Activated CD8-positive, alpha-beta memory T cell treated with anti-CD3 and anti-CD28 coated beads, Interleukin-2, amount 50 U/mL, for 1 hour (primary cell): ENCODE measurements around the gene RHCE.
"Not testable (repeated sequence)": the region's sequence is repeated elsewhere in the genome, so short reads cannot be mapped to it uniquely, and the experiment has no call there.

Experiments
- DNase-seq: peaks from one replicate; pipeline ENCODE4 v3.0.0-alpha.2; 2020; ENCODE audit errors: extremely low read depth

RHCE gene

DNA sequence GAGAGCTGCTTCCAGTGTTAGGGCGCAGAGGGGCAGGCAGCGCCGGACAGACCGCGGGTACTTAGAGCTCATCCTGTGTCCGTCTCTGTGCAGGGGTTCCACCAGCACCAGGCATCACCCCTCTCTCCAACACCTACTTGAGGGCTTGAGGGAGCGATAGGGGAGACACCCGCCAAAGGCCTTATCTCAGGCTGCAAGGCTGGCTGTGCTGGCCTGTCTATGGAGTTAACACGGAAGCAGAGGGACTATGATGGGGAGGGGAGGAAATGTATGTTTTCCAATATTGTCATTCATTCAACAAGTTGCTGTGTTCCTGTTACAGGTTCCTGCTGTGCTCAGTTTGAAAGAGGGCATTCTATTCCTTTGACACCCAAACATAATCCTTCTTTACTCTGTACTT is at the start of gene RHCE:
RHCE (minus strand) TSS at position 111 of the 400 bp plus-strand sequence; CDS start at position 72, 39 bp downstream.
- not testable (repeated sequence) for DNase-seq

DNA sequence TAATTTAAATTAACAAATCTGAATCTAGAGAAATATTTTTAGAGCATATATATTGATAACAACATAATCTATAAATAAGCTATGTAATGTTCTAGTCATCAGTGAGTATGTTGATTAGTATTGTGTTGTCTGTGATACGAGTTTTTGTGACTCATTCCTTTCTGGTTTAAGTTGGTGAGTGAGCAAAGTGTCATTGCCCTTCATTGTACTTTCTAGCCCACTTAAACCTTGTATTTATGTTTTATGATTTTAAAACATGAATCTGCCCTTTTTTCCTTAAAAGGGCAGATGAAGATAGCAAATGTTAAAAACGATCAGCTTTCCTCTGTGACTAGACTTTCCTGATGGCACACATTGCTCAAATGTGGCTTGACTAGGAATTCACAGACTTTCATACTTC is 48.6 kb upstream of the RHCE start:
- no peak for DNase-seq

DNA sequence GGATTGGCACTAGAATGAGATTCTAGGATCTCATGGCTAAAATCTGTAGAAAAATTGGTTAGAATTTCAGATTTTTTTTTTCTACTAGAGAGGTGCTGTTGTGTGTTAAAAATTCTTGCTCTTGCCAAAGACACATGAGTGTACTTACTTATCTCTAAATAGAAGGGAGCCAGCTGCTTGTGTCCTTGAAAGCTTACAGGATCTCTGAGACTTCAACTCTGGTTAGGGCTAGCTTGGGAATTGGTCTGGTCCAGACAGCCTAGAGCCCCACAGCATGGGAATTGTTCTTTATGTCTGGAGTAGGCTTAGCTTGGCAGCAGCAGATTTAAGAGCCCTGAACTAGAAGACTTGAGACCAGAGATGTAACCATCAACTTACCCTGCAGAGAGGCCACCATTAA is 47.4 kb upstream of the RHCE start:
- DNase-seq = no peak

DNA sequence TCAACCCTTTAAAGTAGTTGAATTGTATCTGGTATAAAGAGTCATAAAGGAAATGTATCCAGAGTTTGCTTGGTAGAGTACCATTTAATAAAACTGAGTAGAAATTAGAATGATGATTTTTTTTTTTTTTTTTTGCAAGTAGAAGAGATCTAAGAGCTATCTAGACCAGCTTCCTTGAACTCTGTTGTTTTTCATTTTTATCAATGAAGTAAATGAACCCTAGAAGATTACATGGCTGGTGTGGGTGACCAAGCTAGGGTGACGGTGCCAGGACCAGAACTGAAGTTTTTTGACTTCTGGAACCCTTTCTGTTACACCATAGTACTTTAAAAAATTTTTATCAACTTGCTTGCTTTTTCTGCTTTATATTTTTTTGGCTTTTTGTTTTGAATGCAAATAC is 47.0 kb upstream of the RHCE start:
- DNase-seq = no peak

DNA sequence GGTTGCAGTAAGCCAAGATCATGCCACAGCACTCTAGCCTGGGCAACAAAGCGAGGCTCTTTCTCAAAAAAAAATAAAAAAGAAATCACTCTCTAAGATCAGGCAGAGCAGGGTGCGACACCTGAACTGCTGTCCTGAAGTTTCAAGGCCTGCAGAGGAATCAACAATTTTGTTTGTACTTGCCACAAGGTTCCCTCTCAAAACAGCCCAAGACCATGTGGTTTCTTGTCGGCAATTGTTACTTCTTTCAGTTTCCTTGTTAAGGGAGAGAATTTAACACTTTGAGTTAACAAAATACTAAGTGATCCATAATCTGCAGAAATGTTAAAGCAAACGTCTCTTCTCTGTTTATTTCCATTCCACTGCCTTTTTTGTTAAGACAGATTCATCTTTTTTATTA is 46.6 kb upstream of the RHCE start:
- DNase-seq = no peak

DNA sequence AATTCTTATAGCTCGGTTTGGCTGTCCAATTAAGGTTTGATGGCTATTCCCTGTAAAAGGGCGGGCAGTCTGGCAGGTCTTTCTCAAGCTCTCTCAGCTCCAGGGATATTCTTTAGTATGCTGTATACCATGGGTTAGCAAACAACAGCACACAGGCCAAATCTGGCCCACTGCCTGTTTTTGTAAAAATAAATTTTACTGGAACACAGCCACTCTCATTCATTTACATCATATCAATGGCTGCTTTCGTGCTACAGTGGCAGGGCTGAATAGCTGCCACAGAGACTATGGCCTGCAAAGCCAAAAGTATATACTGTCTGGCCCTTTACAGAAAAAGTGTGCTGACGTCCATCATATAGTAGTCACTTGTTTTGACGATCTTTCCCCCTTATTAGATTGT is 42.1 kb upstream of the RHCE start:
- no peak for DNase-seq

DNA sequence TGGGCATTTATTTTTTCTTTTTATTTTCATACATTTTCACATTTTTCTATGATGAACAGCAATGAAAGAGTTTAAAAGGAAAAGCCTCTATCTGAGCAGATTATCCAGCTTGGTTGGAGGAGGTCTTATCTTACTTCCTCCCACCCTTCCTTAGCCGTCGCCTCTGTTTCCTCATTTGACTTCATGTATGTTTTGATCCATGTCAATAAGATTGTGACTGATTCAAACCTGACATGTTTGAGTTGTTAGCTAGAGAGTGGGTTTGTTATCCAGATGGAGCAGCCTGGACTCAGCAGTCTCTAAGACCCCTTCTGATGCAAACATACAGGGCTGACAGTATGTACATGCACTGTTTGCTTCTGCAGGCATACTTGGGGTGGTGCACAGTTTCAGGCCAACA is 41.2 kb upstream of the RHCE start:
- DNase-seq = no peak

DNA sequence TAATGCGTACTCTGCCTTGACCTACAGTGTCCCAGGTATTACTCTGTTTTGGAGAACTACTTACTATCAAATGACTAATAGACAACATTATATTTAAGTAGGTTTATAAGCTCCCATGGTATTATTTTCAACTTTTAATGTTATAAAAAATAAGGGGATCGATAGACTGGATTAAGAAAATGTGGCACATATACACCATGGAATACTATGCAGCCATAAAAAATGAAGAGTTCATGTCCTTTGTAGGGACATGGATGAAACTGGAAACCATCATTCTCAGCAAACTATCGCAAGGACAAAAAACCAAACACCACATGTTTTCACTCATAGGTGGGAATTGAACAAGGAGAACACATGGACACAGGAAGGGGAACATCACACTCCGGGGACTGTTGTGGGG is 40.2 kb upstream of the RHCE start:
- DNase-seq = not testable (repeated sequence)

DNA sequence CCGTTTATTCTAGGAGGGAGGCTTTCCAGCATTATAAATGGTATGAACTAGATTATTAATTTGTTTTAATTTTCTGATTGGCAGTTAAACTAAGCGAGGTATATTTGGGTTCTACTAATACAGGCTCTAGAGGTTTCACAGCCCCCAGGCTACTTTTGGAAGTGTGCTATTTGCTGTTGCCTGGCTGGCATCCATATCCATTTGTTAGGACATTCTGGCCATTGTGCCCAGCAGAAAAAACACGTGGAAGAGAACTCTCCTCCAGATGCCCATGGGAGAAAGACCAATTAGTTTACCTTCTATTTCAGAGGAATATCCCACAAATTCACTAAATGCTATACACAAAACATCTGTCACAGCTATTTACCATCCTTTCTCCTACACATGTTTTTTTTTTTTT is 39.4 kb upstream of the RHCE start:
- no peak for DNase-seq

DNA sequence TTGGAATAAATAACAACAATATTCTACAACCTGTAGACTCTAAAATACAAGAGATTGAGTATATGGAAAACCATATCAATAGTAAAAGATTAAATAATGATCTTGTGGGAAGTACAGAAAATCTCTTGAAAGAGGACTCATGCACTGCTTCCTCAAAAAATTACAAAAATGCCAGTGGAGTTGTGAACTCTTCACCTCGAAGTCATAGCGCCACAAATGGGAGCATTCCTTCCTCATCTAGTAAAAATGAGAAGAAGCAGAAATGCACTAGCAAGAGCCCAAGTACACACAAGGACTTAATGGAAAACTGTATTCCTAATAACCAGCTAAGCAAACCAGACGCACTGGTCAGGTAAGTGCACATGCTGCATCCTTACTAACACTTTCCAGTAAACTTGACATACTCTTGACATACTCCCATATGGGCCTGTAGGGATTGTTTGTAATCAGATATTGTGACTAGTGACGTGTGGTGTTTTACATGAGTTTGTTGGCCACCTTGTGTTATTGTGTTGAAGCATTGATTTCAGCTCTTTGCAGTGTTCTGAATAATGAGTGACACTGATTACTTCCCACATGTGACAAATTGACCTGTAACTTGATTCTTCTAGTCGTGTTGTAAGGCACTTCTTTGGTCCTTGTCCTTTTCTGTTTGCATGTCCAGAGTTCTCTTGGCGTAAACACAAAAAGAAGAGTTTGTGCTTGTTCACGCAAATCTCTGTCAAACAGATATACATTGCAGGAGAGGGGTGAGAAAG is 38.1 kb upstream of the RHCE start:
- no peak for DNase-seq

DNA sequence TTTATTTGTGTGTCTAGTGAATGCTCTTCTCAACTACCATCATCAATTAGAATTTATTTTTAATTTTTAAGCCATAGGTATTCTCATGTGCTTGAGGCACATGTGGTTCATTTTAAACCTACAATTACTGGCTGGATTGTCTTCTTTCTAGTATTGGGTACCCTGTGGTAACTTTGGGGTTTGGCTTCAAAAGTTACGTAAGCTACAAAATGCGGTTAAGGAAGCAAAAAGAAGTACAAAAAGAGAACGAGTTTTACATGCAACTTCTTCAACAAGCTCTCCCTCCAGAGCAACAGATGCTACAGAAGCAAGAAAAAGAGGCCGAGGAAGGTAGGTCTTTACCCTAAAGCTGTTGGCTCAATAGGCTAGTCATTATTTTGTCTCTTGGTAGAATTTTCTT is 35.9 kb upstream of the RHCE start:
- DNase-seq = no peak

DNA sequence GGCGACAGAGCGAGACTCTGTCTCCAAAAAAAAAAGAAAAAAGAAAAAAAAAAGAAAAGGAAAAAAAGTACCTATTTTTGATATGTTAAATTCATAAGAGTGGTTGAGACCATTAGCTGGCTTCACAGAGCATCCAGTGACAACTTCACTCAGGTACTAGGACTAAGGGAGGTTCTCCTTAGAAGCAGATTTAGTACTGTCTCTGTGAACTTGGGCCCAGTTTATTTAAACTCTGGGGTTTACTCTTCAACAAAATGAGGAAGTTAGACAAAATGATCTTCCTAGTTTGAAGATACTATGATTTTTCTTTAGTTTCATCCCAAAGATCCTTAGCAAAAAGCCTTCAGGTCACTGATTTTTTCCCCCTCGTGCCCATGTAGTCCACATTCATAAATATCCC is 31.3 kb upstream of the RHCE start:
- DNase-seq = no peak

DNA sequence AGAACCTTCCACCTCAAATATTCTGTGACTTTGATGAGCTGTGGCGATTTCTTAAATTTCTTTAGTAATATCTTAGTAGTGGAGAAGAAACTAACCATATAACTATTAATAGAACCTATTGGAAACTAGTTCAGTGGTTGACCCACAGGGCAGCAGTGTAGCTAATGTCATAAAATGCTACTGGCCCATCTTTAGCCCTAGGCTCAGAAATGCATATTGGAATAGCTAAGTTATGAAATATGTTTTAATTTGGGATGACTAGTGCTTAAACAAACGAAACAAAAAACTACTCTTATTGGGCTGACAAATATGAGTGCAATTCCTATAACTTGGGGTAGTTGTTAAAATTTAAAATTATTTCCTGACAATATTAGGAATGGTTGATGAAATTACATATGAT is 30.3 kb upstream of the RHCE start:
- DNase-seq = no peak

DNA sequence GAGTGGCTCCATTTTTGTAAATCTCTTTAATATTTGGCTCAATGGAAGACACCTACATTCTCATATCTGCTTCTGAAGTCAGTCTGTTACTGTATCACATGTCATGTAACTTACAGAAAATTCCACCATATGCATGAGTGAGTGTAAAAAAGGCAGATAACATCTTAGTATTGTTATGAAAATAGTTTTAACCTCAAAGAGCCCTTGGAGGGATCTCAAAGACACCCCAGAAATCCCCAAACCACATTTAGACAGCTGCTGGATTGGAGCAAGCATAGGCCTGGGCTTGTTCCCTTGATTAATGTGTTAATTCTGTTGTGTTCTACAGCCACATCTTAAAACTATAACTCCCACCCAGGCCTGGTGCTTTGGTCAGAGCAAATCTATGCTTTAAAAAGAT is 26.9 kb upstream of the RHCE start:
- DNase-seq = no peak

DNA sequence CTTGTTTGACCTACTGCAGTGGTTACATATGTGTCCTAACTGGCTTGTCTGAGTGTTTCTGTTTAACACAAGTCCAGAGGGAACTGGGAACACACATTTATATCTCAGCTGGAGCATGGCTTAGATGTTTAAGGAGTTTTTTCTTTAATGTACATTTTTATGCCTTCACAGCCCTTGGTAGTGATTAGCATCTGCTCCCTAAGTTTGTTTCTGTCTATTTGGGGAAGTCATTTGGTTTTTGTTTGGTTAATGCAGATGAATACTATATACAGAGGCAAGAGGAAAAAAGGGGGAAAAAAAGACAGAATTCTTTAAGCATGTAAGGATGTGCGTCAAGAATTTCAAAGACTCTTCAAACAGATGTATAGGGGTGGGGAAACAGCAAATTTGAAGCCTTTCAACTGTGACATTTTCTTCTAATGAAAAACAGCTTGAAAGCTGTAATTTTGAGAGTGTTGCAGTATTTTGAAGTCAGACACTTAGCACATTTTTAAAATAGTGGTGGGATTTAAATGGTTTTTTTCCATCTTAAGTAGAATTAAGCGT is 25.4 kb upstream of the RHCE start:
- no peak for DNase-seq

DNA sequence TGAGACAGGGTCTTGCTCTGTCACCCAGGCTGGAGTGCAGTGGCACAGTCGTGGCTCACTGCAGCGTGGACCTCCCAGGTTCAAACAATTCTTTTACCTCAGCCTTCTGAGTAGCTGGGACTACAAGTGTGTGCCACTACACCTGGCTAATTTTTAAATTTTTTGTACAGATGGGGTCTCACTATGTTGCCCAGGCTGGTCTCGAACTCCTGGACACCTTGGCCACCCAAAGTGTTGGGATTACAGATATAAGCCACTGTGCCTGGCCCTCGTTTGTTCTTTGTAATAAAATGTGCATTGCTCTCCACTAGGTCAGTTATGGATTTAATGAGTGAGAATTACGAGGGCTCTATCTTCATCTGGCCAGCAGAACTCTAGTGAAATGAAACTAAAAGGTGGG is 24.0 kb upstream of the RHCE start:
- DNase-seq = not testable (repeated sequence)

DNA sequence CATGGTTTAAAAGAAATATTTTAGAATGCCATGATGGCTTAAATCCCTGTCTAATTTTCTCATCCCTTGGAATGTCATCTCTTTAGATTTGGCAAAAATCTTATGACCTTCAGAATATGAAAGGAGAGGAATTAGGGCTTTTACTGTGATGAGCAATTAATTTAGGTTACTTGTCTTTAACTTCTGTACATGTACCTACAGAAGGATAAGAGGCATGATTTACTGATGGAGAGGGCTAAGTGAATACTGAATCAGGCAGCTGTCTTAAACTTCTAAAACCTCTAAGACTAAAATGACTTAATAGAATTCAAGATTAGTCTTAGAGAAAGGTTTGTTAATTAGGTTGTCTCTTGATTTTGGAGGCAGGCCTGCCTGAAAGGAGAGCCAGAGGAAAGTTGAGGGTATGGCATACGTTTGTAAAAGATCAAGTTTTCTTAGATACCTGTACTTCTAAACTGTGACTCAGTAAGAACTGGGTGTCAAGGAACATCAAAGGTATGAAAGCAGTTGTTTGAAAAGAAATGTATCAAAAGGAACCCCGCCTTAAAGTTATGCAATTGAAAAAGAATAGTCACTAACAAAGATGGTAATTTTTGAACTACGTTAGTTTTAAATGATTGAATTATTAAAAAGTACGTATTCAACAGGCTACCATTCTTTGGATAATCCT is 22.5 kb upstream of the RHCE start:
- DNase-seq = no peak

DNA sequence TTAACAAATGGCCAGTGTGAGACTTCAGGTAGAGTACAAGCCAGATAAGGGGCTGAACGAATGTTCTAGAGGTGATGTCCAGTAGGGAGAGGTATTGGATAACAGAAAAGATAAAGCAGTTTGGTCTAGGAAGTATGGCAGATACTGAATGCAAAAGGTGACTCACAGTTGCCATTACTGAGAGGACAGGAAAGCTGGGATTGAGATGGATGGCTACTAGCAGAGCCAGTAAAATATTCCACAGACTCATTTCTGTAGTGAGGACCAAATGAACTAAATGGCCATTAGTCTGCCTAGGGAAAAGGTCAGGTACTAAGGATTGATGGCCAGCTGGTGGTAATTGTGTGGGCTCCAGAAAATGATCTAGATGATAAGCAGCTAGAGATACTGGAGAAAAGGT is 21.6 kb upstream of the RHCE start:
- no peak for DNase-seq

DNA sequence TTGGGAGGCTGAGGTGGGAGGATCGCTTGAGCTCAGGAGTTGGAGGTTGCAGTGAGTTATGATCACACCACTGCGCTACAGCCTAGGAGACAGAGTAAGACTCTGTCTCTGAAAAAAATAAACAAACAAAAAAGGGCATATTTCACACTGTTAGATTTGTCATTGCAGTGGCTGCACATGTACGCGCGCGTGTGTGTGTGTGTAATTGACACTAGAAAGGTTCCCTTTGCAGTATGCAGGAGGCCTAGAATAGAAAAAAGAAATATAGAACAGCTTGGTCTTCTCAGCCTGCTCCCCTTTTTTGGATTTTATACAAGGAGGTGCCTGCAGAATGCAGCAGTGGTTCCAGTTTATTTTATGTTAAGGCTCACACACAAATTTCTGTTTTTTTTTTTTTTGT is 18.7 kb upstream of the RHCE start:
- no peak for DNase-seq

DNA sequence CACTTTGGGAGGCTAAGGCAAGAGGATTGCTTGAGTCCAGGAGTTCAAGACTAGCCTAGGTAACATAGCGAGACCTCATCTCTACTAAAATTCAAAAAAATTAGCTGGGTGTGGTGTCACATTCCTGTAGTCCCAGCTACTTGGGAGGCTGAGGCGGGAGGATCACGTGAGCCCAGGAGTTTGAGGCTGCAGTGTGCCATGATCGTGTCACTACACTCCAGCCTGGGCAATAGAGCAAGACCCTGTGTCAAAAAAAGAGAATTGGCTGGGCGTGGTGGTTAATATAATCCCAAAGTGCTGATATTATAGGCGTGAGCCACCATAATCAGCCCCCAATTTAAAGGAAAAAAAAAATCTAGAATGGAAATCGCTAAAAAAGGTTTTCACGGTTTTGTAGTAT is 17.0 kb upstream of the RHCE start:
- DNase-seq = no peak

DNA sequence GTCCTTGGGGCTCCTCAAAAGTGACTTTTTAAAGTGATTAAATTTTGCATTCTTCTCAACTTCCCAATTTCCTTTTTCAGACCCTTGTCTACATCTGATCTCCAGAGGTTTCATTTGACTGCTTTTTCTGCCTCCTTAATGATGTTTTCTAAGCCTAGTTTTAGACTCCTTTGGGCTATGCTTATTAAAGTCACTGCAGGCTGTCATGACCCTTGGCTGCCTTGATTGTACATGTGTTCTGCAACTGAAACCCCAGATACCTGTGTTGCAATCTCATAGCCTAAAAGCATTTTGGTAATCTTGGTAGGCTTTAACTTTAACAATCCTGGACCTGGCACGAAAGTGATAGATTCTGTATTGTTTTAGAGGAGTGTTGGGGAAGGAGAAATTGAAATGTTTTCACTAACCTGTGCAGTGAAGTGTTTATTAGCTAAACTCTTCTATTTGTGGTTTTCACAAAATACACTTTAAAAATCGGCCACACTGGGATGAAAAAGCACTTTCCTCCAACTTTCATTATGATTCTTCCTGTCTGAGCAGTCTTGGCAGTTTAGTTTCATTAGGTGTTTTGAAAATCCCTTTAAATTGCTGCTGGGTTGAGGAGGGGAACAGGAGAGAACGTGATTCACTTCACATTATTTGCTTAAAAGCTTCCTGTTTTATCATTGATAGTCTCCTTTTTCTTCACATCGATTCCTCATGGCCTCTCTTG is 14.9 kb upstream of the RHCE start:
- DNase-seq = no peak

DNA sequence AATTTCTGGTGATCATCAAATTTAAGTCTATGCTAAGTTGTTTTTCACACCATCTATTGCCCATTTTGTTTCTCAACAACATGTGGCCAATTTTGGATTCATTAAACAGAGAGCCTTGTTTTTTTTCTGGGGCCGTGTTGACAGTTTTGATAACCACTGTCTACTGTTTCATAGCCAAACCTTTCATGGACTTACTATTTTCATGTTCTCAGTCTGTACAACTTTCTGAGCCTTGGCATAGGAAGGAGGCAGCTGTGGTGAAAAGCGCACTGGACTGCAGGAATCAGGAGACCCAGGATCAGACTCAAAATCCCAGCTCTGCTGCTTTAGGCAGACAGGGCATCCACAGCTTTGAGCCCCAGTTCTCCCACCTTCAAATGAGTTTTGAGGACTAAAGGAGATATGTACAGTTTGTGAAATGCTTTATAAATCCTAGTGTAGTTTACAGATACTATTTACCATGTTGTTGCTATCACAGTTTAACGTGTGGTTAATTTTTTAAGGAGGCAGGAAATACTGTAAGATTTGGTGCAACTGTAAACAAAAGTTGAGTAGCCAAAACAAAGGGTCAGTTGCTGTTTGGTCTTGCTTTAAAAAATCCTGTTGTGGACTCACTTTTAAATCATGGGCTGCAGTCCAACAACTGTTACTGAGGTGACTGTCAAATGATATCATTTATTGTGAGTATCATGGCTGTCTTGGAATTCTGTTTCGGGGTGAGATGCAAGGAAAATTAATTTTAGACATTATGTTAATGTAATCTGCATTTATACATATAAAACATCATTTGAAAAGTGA is 13.0 kb upstream of the RHCE start:
- no peak for DNase-seq
